LNCaP clone FGC (cell line): ENCODE results near the gene S1PR4.
"Not testable (repeated sequence)": the region's sequence is repeated elsewhere in the genome, so short reads cannot be mapped to it uniquely, and the experiment has no call there.

Source experiments
- DNase-seq: peaks from one replicate; pipeline ENCODE4 v3.0.0-alpha.2; 2011; ENCODE audit warnings: low read depth
- H3K4me3 ChIP-seq: 2 replicates; pipeline ENCODE4 v1.5.1; 2011; ENCODE audit warnings: mild to moderate bottlenecking, low read depth, low read length, control low read depth
- CTCF ChIP-seq: IDR thresholded peaks from 2 replicates; pipeline ENCODE4 v1.5.1; 2012; ENCODE audit warnings: mild to moderate bottlenecking; ENCODE audit not compliant: control insufficient read depth, insufficient read depth; ENCODE audit errors: extremely low read depth

The S1PR4 gene

DNA sequence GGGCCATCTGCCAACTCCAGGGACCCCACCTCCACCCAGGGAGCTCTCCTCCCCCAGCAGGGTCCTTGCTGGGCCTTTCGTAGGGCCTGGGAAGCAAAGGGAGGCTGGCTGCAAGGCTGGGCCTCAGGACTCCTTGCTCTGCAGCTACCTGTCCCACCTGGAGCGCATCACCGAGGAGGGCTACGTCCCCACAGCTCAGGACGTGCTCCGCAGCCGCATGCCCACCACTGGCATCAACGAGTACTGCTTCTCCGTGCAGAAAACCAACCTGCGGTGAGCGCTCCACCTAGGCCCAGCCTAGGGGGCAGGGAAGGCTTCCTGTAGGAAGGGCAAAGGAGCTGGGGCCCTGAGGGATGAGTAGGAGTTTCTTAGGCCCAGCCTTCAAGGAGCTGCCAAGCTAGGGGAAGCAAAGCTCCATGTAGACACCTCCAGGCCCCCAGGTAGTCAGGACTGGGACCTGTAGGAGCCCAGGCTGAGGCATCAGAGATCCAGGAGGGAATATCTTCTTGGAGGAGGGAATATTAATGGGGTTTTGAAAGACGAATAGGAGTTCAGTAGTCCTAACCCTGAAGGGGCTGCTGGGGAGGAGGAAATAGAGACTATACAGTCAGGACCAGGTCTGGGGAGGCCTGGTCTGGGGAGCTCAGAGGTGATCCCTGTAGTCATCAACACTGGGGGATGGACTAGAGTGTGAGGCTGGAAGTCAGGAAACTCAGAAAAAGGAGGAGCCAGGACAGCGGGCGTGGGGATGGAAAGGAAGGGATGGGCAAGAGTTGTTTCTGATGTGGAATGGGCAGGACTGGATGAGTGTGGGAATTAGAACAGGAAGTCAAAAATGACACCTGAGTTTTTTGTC, 26.8 kb upstream of the S1PR4 start:
- H3K4me3 ChIP-seq, result no peak overlapping the region
- TF ChIP-seq CTCF, result no peak
- no peak for DNase-seq

DNA sequence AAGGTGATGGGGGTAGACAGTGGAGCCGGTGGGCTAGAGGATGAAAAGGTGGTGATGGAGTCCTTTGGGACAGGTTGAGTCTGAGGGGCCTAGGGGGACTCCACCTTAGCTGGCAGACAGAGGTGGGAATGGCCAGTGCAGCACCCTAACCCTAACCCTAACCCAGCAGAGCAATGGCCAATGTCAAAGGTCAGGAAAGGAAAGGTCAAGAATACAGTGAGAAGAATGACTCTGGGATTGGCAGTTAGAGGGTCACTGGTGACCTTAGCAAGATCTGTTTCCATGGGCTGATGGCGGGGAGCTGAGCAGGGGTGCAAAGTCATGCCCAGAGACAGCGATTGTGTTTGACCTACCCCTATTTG, 26.2 kb upstream of the S1PR4 start:
- no peak for TF ChIP-seq CTCF
- no peak overlapping the region for H3K4me3 ChIP-seq
- DNase-seq, result no peak

- no peak overlapping the region for H3K4me3 ChIP-seq
- no peak for TF ChIP-seq CTCF
- no peak for DNase-seq
Measured at GRCh38 chr19:3153286-3154230, 25.0 kb upstream of the S1PR4 start.

DNA sequence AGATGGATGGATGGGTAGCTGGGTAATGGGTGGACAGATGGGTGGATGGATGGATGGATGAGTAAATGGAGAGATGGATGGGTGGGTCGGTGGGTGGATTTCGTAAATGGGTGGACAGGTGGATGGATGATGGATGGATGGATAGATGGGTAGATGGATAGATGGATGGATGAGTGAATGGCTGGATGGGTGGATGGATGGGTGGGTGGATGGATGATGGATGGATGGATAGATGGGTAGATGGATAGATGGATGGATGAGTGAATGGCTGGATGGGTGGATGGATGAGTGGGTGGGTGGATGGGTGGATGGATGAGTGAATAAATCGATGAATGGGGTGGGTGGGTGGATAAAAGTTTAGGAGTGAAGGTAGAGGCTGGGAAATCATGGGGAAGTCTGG, 24.1 kb upstream of the S1PR4 start:
- H3K4me3 ChIP-seq, DNase-seq: not testable (repeated sequence)

DNA sequence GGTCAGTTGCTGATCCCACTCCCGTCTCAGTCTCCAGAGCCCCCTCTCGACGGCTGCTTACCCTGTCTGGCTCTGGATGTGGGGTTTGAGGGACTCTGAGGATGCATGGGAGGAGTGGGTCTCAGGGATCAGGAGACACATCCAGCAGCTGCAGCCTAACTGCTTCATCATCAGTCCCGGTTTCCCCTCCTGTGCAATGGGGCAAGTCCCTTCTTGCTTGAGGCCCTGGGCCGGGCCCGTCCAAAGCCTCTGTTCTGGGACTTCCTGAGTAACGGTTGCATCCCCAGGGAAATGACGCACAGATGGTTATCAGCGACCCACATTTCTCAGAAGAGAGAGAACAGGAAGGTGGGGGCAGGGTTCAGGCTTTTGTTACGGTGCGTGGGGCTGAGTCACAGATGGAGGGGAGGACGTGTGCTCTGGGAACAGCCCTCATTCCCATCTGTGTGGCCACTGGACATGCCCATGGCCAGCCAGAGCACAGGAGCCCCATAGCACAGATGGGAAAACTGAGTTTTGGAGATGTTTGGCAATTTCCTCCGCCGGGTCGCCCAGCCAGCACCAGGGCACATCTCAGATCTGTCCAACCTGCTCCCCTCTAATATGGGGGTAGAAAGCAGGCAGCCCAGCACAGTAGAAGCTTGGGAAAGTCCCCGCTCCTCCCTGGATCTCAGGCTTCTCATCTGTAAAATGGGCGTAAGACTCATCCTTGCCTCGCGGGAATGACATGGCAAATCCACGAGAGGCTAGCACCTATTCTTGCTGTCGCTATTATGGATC, 23.4 kb upstream of the S1PR4 start:
- no peak overlapping the region for H3K4me3 ChIP-seq
- no peak for DNase-seq
- TF ChIP-seq CTCF, result no peak

DNA sequence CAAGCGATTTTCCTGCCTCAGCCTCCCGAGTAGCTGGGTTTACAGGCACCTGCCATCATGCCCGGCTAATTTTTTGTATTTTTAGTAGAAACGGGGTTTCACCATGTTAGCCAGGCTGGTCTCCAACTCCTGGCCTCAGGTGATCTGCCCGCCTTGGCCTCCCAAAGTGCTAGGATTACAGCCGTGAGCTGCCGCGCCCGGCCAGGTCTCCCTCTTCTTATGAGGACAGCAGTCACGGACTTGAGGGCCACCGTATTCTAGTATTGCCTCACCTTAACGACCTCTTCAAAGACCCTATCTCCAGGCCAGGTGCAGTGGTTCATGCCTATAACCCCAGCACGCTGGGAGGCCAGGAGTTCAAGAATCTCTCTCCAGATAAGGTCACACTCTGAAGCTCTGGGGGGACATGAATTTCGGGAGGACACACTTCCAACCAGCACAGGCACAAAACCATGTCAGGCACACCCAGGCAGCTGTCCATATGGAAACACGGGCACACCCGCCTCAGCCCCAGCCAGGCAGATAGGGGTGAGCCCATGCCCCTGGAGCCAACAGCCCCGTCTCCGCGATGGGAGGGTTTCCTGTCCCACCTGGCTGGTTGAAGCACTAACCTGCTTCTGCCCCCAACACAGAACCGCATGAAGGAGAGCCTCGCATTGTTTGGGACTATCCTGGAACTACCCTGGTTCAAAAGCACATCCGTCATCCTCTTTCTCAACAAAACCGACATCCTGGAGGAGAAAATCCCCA, 21.3 kb upstream of the S1PR4 start:
- no peak for DNase-seq
- TF ChIP-seq CTCF, result no peak
- no peak overlapping the region for H3K4me3 ChIP-seq
